ENCODE results near the gene MYO3B. TPM values are rescaled to one million over a fixed set of nuclear protein-coding genes. Genes with fewer than 3 reads are reported as not detected.

Gene MYO3B
- total and polyA plus RNA-seq, 2 of the 8 experiments (the other 6 are each of a cell fraction or from before 2014, with no cell fraction given): 0.17 to 0.19 TPM

DNA sequence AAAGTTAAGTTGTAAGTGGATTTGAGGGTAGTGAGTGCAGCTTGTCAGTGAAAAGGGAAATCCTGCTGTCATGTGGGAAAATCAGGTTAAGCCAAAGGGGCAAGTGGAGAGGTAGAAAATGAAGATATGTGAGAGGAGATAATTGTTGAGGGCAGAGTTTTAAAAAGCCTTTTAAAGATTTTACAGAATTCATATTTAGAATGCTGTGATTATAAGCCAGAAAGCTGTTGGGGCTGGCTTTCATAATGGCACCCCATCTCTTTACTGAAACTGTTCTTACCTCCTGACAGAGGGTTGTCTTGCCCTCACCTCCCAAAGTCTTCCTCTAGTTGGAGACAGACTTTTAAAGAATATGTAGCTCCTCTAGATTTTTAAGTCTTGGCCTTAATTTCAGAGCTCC is 86.9 kb downstream of the MYO3B start:
- no peak for FAIRE-seq

More for the DNA sequence above, 86.9 kb downstream of the MYO3B start:
- Histone ChIP-seq H2BK20ac (ENCODE audit: low read length) (no peak overlapping the region), H3K23ac (ENCODE audit: insufficient read length) (no peak overlapping the region), H3K27me3 (replicated peaks in 1 of 4; ENCODE audit: control insufficient read depth in 3 of 4, extremely low read depth in 1 of 4, insufficient read depth in 3 of 4, low read length in 3 of 4) (no peaks in the 10 kb centered on the region), H3K9ac (replicated peaks in 1 of 4; ENCODE audit: extremely low read depth in 1 of 4, low read depth in 3 of 4, low read length in 3 of 4) (no peak overlapping the region; a peak in 1 of 7 replicates), H2AFZ (ENCODE audit: low read length) (no peak overlapping the region), H4K8ac (ENCODE audit: extremely low read depth, insufficient read depth, low read length) (no peak overlapping the region), H2BK5ac (ENCODE audit: low read depth, low read length) (no peak overlapping the region), H3K79me1 (ENCODE audit: low read depth, low read length) (no peaks in the 10 kb centered on the region), H3K9me3 (ENCODE audit: insufficient read depth in 2 of 2, low read depth in 1 of 2, low read length in 1 of 2) (peaks cover 0 to 3% of the 10 kb centered on the region in 2 experiments; a peak in 1 of 4 replicates), H3K4me2 (ENCODE audit: insufficient read depth in 1 of 2, low read depth in 2 of 2, low read length in 2 of 2) (no peak overlapping the region), H3K14ac (ENCODE audit: insufficient read length) (no peak overlapping the region), H2BK120ac (replicated peaks; ENCODE audit: low read depth, low read length) (no peak overlapping the region), H3K18ac (ENCODE audit: extremely low read depth, low read length) (no peak overlapping the region), H3K27ac (ENCODE audit: low read depth, low read length) (no peak overlapping the region), H3K36me3 (ENCODE audit: control insufficient read depth in 2 of 4, insufficient read depth in 4 of 4, low read length in 3 of 4) (no peaks in the 10 kb centered on the region; a peak in 1 of 8 replicates), H4K91ac (replicated peaks; ENCODE audit: insufficient read length, low read length) (no peak overlapping the region), H3K56ac (replicated peaks; ENCODE audit: insufficient read length, low read depth, low read length) (no peak overlapping the region), H3K4me1 (replicated peaks in 1 of 4; ENCODE audit: control insufficient read depth in 3 of 4, insufficient read depth in 4 of 4, low read length in 3 of 4) (no peaks in the 10 kb centered on the region), H3K4ac (replicated peaks; ENCODE audit: insufficient read length, low read depth, low read length) (no peak overlapping the region), H4K5ac (ENCODE audit: insufficient read length, low read depth, low read length) (no peak overlapping the region), H3K4me3 (ENCODE audit: extremely low read depth in 1 of 4, insufficient read depth in 2 of 4, low read depth in 3 of 4, low read length in 4 of 4) (no peak overlapping the region), H4K20me1 (replicated peaks in 1 of 2; ENCODE audit: control insufficient read depth in 1 of 2, insufficient read depth in 2 of 2, low read length in 2 of 2) (no peaks in the 10 kb centered on the region), H3K79me2 (ENCODE audit: control insufficient read depth in 1 of 2, insufficient read depth in 2 of 2, low read length in 2 of 2) (no peaks in the 10 kb centered on the region), H3K23me2 (ENCODE audit: low read depth, low read length) (no peaks in the 10 kb centered on the region), H2BK12ac (ENCODE audit: low read depth, low read length) (no peak overlapping the region), H2AK5ac (ENCODE audit: low read depth, low read length) (no peak overlapping the region), H2BK15ac (ENCODE audit: low read length) (no peak overlapping the region)
- CTCF ChIA-PET (ENCODE audit: partially characterized antibody): interaction anchor here (0.9 kb wide), 1 partner anchor 9 kb away, joined by 3 read pairs; no protein-coding TSS in a partner anchor
- POLR2A ChIA-PET (ENCODE audit: partially characterized antibody): interaction anchor here (0.6 kb wide), 1 partner anchor 845 kb away, joined by 3 read pairs; no protein-coding TSS in a partner anchor
- DNase-seq (ENCODE audit: low read depth in 1 of 2, low spot score in 2 of 2): no peak
- TF ChIP-seq ATF3 (IDR thresholded peaks at IDR 0.05; ENCODE audit: insufficient read depth, low read depth, low read length): no peak
- no peak for TF ChIP-seq ASH2L (IDR thresholded peaks at IDR 0.05; ENCODE audit: low read length)
- TF ChIP-seq RBBP5 (IDR thresholded peaks at IDR 0.05; ENCODE audit: borderline replicate concordance, low read depth, low read length): no peak
- no peak for TF ChIP-seq EGR1 (IDR thresholded peaks at IDR 0.05; ENCODE audit: borderline replicate concordance, low read depth, low read length)
- TF ChIP-seq YY1 (IDR thresholded peaks at IDR 0.05; ENCODE audit: low read depth, low read length): no peak
- TF ChIP-seq E2F6 (IDR thresholded peaks at IDR 0.05): no peak
- no peak for TF ChIP-seq CEBPB (IDR thresholded peaks at IDR 0.05; ENCODE audit: low read depth, low read length)
- no peak for TF ChIP-seq EZH2 (IDR thresholded peaks at IDR 0.05; ENCODE audit: low read depth, low read length, severe bottlenecking)
- no peak for TF ChIP-seq FOSL1 (IDR thresholded peaks at IDR 0.05; ENCODE audit: insufficient read depth, low read depth, low read length)
- TF ChIP-seq SP1 (IDR thresholded peaks at IDR 0.05; ENCODE audit: low read depth, low read length): no peak
- TF ChIP-seq, protein P1, sequence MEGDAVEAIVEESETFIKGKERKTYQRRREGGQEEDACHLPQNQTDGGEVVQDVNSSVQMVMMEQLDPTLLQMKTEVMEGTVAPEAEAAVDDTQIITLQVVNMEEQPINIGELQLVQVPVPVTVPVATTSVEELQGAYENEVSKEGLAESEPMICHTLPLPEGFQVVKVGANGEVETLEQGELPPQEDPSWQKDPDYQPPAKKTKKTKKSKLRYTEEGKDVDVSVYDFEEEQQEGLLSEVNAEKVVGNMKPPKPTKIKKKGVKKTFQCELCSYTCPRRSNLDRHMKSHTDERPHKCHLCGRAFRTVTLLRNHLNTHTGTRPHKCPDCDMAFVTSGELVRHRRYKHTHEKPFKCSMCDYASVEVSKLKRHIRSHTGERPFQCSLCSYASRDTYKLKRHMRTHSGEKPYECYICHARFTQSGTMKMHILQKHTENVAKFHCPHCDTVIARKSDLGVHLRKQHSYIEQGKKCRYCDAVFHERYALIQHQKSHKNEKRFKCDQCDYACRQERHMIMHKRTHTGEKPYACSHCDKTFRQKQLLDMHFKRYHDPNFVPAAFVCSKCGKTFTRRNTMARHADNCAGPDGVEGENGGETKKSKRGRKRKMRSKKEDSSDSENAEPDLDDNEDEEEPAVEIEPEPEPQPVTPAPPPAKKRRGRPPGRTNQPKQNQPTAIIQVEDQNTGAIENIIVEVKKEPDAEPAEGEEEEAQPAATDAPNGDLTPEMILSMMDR (IDR thresholded peaks at IDR 0.05; ENCODE audit: control extremely low read depth in 1 of 3, insufficient read depth in 1 of 3, low read depth in 1 of 3, low read length in 3 of 3): no peak
